H1 (cell line): ENCODE measurements around the gene GNG11. TPM values are rescaled to one million over a fixed set of nuclear protein-coding genes. Genes with fewer than 3 reads are reported as not detected.

Source experiments
- CTCF ChIA-PET: fragments of 300-600 bp; sonication (Branson Sonifier 250); formaldehyde crosslinking; loops from one replicate; lab custom pipeline; 2021; ENCODE audit not compliant: partially characterized antibody; lab: Charles Lee
- POLR2A ChIA-PET: fragments of 300-600 bp; sonication (Branson Sonifier 250); formaldehyde crosslinking; loops from one replicate; lab custom pipeline; 2021; ENCODE audit warnings: inconsistent platforms; ENCODE audit not compliant: partially characterized antibody; lab: Charles Lee
- DNase-seq, 2 experiments: peaks; one replicate each; pipeline versions ENCODE4 v3.0.0 to v3.0.0-alpha.2; 2010 to 2022; ENCODE audit warnings: low spot score in 2 of 2, low read depth in 1 of 2, mixed read lengths in 1 of 2
- FAIRE-seq: peaks from 2 replicates; lab custom pipeline; 2011; peaks lifted over from hg19 to GRCh38; lab: Jason Lieb, UNC
- H2AFZ ChIP-seq: 2 replicates; pipeline ENCODE4 v1.8.1; 2012; ENCODE audit warnings: low read length, inconsistent platforms
- H2AK5ac ChIP-seq: 2 replicates; pipeline ENCODE4 v1.6.1; 2013; ENCODE audit warnings: low read depth, low read length
- H2BK120ac ChIP-seq: replicated peaks from 2 replicates; pipeline ENCODE3; 2013; ENCODE audit warnings: low read depth, low read length, inconsistent platforms
- H2BK12ac ChIP-seq: 2 replicates; pipeline ENCODE4 v1.6.1; 2013; ENCODE audit warnings: low read depth, low read length
- H2BK15ac ChIP-seq: 2 replicates; pipeline ENCODE4 v1.6.1; 2013; ENCODE audit warnings: low read length
- H2BK20ac ChIP-seq: 2 replicates; pipeline ENCODE4 v1.6.1; 2013; ENCODE audit warnings: low read length
- H2BK5ac ChIP-seq: 2 replicates; pipeline ENCODE4 v1.6.1; 2013; ENCODE audit warnings: low read depth, low read length
- H3K14ac ChIP-seq: 2 replicates; pipeline ENCODE4 v1.6.1; 2013; ENCODE audit warnings: inconsistent platforms; ENCODE audit not compliant: insufficient read length
- H3K18ac ChIP-seq: 2 replicates; pipeline ENCODE4 v1.6.1; 2013; ENCODE audit warnings: low read length; ENCODE audit errors: extremely low read depth
- H3K23ac ChIP-seq: 2 replicates; pipeline ENCODE4 v1.6.1; 2013; ENCODE audit warnings: inconsistent platforms; ENCODE audit not compliant: insufficient read length
- H3K23me2 ChIP-seq: 2 replicates; pipeline ENCODE4 v1.6.1; 2013; ENCODE audit warnings: low read depth, low read length
- H3K27ac ChIP-seq: 2 replicates; pipeline ENCODE4 v1.6.1; 2011; ENCODE audit warnings: low read depth, low read length, inconsistent platforms
- H3K27me3 ChIP-seq, 4 experiments: replicated peaks in 1 of 4; 1 replicate in 1 of 4; 2 replicates in 3 of 4; pipeline versions ENCODE4 v1.6.1 to v1.8.1; 2011 to 2013; ENCODE audit warnings: low read length in 3 of 4, mild to moderate bottlenecking in 3 of 4, inconsistent platforms in 2 of 4, mixed read lengths in 2 of 4, moderate library complexity in 1 of 4; ENCODE audit not compliant: control insufficient read depth in 3 of 4, insufficient read depth in 3 of 4; ENCODE audit errors: extremely low read depth in 1 of 4
- H3K36me3 ChIP-seq, 4 experiments: 2 replicates each; pipeline versions ENCODE4 v1.6.1 to v1.8.1; 2011 to 2013; ENCODE audit warnings: mild to moderate bottlenecking in 4 of 4, low read length in 3 of 4, moderate library complexity in 2 of 4, control low read depth in 1 of 4, inconsistent platforms in 1 of 4; ENCODE audit not compliant: insufficient read depth in 4 of 4, control insufficient read depth in 2 of 4
- H3K4ac ChIP-seq: replicated peaks from 2 replicates; pipeline ENCODE3; 2013; ENCODE audit warnings: low read length, low read depth, mixed read lengths, inconsistent platforms; ENCODE audit not compliant: insufficient read length
- H3K4me1 ChIP-seq, 4 experiments: replicated peaks in 1 of 4; 1 replicate in 1 of 4; 2 replicates in 3 of 4; pipeline versions ENCODE4 v1.6.1 to v1.8.1; 2011 to 2013; ENCODE audit warnings: low read length in 3 of 4, inconsistent platforms in 2 of 4, mixed read lengths in 1 of 4; ENCODE audit not compliant: insufficient read depth in 4 of 4, control insufficient read depth in 3 of 4
- H3K4me2 ChIP-seq, 2 experiments: 2 replicates each; pipeline versions ENCODE4 v1.6.1 to v1.8.1; 2011 to 2013; ENCODE audit warnings: low read depth in 2 of 2, low read length in 2 of 2, control low read depth in 1 of 2, inconsistent platforms in 1 of 2, mild to moderate bottlenecking in 1 of 2; ENCODE audit not compliant: insufficient read depth in 1 of 2
- H3K4me3 ChIP-seq, 4 experiments: fragments of 200-600, 300-600 bp in 1 of 4; sonication (generic), shearing (Covaris generic), sonication (Bioruptor Twin) in 1 of 4; 2 replicates each; pipeline versions ENCODE4 v1.5.1 to v1.8.1; 2011 to 2016; ENCODE audit warnings: low read length in 4 of 4, low read depth in 3 of 4, control low read depth in 2 of 4, inconsistent platforms in 2 of 4, mild to moderate bottlenecking in 2 of 4, mixed read lengths in 1 of 4, moderate library complexity in 1 of 4; ENCODE audit not compliant: insufficient read depth in 2 of 4; ENCODE audit errors: extremely low read depth in 1 of 4
- H3K56ac ChIP-seq: replicated peaks from 2 replicates; pipeline ENCODE3; 2013; ENCODE audit warnings: low read depth, mild to moderate bottlenecking, mixed read lengths, low read length, inconsistent platforms; ENCODE audit not compliant: insufficient read length
- H3K79me1 ChIP-seq: 2 replicates; pipeline ENCODE4 v1.6.1; 2013; ENCODE audit warnings: low read depth, low read length, control low read depth
- H3K79me2 ChIP-seq, 2 experiments: 2 replicates each; pipeline versions ENCODE4 v1.6.1 to v1.8.1; 2012 to 2013; ENCODE audit warnings: low read length in 2 of 2, mild to moderate bottlenecking in 2 of 2, inconsistent platforms in 1 of 2; ENCODE audit not compliant: insufficient read depth in 2 of 2, control insufficient read depth in 1 of 2
- H3K9ac ChIP-seq, 4 experiments: replicated peaks in 1 of 4; 1 replicate in 1 of 4; 2 replicates in 3 of 4; pipeline versions ENCODE4 v1.6.1 to v1.8.1; 2011 to 2013; ENCODE audit warnings: low read depth in 3 of 4, low read length in 3 of 4, control low read depth in 2 of 4, mild to moderate bottlenecking in 2 of 4, moderate library complexity in 2 of 4, inconsistent platforms in 1 of 4; ENCODE audit errors: extremely low read depth in 1 of 4
- H3K9me3 ChIP-seq, 2 experiments: 2 replicates each; pipeline versions ENCODE4 v1.6.1 to v1.8.1; 2012 to 2013; ENCODE audit warnings: mild to moderate bottlenecking in 2 of 2, moderate library complexity in 2 of 2, control low read depth in 1 of 2, inconsistent platforms in 1 of 2, low read depth in 1 of 2, low read length in 1 of 2, mixed read lengths in 1 of 2; ENCODE audit not compliant: insufficient read depth in 2 of 2
- H4K20me1 ChIP-seq, 2 experiments: replicated peaks in 1 of 2; 2 replicates each; pipeline versions ENCODE3 to v1.8.1; 2011 to 2013; ENCODE audit warnings: inconsistent platforms in 2 of 2, low read length in 2 of 2, mild to moderate bottlenecking in 1 of 2; ENCODE audit not compliant: insufficient read depth in 2 of 2, control insufficient read depth in 1 of 2
- H4K5ac ChIP-seq: 2 replicates; pipeline ENCODE4 v1.6.1; 2013; ENCODE audit warnings: low read length, low read depth, mixed read lengths, inconsistent platforms; ENCODE audit not compliant: insufficient read length
- H4K8ac ChIP-seq: 2 replicates; pipeline ENCODE4 v1.8.0; 2013; ENCODE audit warnings: mild to moderate bottlenecking, moderate library complexity, low read length, inconsistent platforms; ENCODE audit not compliant: insufficient read depth; ENCODE audit errors: extremely low read depth
- H4K91ac ChIP-seq: replicated peaks from 2 replicates; pipeline ENCODE3; 2013; ENCODE audit warnings: low read length, mixed read lengths, inconsistent platforms; ENCODE audit not compliant: insufficient read length
- ASH2L ChIP-seq: fragments of 200-600, 300-600 bp; sonication (generic); IDR thresholded peaks from one replicate; pipeline ENCODE4 v1.7.1; 2017; ENCODE audit warnings: low read length
- CHD2 ChIP-seq: IDR thresholded peaks from 2 replicates; pipeline ENCODE4 v1.6.1; 2012; ENCODE audit warnings: low read length, improper control_type of control experiment
- EGR1 ChIP-seq: IDR thresholded peaks from 2 replicates; pipeline ENCODE4 v1.6.1; 2011; ENCODE audit warnings: low read depth, low read length, borderline replicate concordance
- FOSL1 ChIP-seq: IDR thresholded peaks from 2 replicates; pipeline ENCODE4 v1.6.1; 2011; ENCODE audit warnings: mild to moderate bottlenecking, low read depth, low read length, moderate library complexity; ENCODE audit not compliant: insufficient read depth
- HDAC6 ChIP-seq: IDR thresholded peaks from one replicate; pipeline ENCODE4 v1.7.1; 2012; ENCODE audit warnings: low read depth, mild to moderate bottlenecking, inconsistent platforms, low read length, moderate library complexity
- JUN ChIP-seq: IDR thresholded peaks from 2 replicates; pipeline ENCODE4 v1.6.1; 2011; ENCODE audit warnings: low read depth, mild to moderate bottlenecking, improper control_type of control experiment, low read length
- KDM4A ChIP-seq: IDR thresholded peaks from one replicate; pipeline ENCODE4 v1.7.1; 2012; ENCODE audit warnings: low read depth, mild to moderate bottlenecking, moderate library complexity, low read length, inconsistent platforms; ENCODE audit not compliant: severe bottlenecking
- MAFK ChIP-seq: IDR thresholded peaks from 2 replicates; pipeline ENCODE4 v1.6.1; 2012; ENCODE audit warnings: low read depth, mild to moderate bottlenecking, improper control_type of control experiment, low read length
- SIN3A ChIP-seq, 2 experiments: IDR thresholded peaks in 1 of 2; conservative IDR thresholded peaks in 1 of 2; 2 replicates each; pipeline ENCODE4 v1.6.1; 2011 to 2012; ENCODE audit warnings: low read length in 2 of 2, improper control_type of control experiment in 1 of 2, low read depth in 1 of 2, mild to moderate bottlenecking in 1 of 2
- YY1 ChIP-seq: IDR thresholded peaks from 2 replicates; pipeline ENCODE4 v1.6.1; 2011; ENCODE audit warnings: low read depth, mild to moderate bottlenecking, low read length
- polyA plus RNA-seq, 7 experiments: library from polyadenylated mRNA; depleted of rRNA in 3 of 7; stranded (reverse) in 5 of 7; unstranded in 2 of 7; fragments of >200 nt in 5 of 7; fragments of 200-250 nt in 2 of 7; gene quantifications; 1 replicate in 5 of 7; 2 replicates in 1 of 7; 4 replicates in 1 of 7; pipeline versions ENCODE4 v1.2.1 to v1.2.3, GENCODE V29; 2011 to 2013; ENCODE audit warnings: missing spikeins in 2 of 7, mixed read lengths in 2 of 7
- total RNA-seq: library from RNA; stranded (reverse); fragmentation: NEBNext Ultra II Directional; extraction: Animal tissue kit (Norgen Biotek cat#: 25700); gene quantifications from 2 replicates; pipeline ENCODE4 v1.2.1, GENCODE V29; 2021
- TF ChIP-seq, protein P1 (sequence below), 3 experiments: IDR thresholded peaks; 1 replicate in 2 of 3; 2 replicates in 1 of 3; pipeline versions ENCODE4 v1.5.1 to v1.6.1; 2011; ENCODE audit warnings: low read length in 3 of 3, mild to moderate bottlenecking in 3 of 3, inconsistent platforms in 2 of 3, low read depth in 1 of 3, moderate library complexity in 1 of 3; ENCODE audit not compliant: insufficient read depth in 1 of 3; ENCODE audit errors: control extremely low read depth in 1 of 3
- TF ChIP-seq, protein P2 (sequence below): IDR thresholded peaks from 2 replicates; pipeline ENCODE4 v1.6.1; 2011; ENCODE audit warnings: low read length, improper control_type of control experiment

GNG11 gene
- total and polyA plus RNA-seq, 2 of the 8 experiments (the other 6 are each of a cell fraction or from before 2014, with no cell fraction given) = 0.38 to 1.3 TPM

DNA sequence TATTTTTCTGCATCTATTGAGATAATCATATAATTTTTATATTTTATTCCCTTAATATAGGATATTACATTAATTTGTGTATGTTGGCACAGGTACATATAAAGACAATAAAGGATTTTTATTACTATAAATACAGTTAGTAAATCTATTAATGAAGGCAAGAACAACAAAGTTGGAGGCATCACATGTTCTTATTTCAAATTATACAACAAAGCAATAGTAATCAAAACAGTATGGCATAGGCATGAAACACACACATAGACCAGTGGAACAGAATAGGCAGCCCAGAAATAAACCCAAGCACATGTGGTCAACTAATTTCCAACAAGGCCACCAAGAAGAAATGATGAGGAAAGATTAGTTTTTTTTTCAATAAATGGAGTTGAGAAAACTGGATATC lies 42.2 kb upstream of the GNG11 start:
- Histone ChIP-seq H4K20me1 (no peaks in the 10 kb centered on the region), H3K79me2 (no peaks in the 10 kb centered on the region), H3K9ac (no peak overlapping the region), H3K79me1 (no peaks in the 10 kb centered on the region), H2BK15ac (no peak overlapping the region), H4K91ac (no peak overlapping the region), H3K27me3 (no peaks in the 10 kb centered on the region), H3K18ac (no peak overlapping the region), H3K27ac (no peak overlapping the region), H3K4me2 (no peak overlapping the region), H3K23ac (no peak overlapping the region), H3K36me3 (no peaks in the 10 kb centered on the region), H2BK20ac (no peak overlapping the region), H3K4me1 (no peaks in the 10 kb centered on the region), H2AFZ (no peak overlapping the region), H3K9me3 (peaks cover 4 to 9% of the 10 kb centered on the region in 2 experiments; a peak in 2 of 4 replicates), H2AK5ac (no peak overlapping the region), H3K4ac (no peak overlapping the region), H3K56ac (no peak overlapping the region), H3K4me3 (no peak overlapping the region), H2BK120ac (no peak overlapping the region), H4K8ac (no peak overlapping the region), H2BK5ac (no peak overlapping the region), H3K14ac (no peak overlapping the region), H2BK12ac (no peak overlapping the region), H4K5ac (no peak overlapping the region), H3K23me2 (no peaks in the 10 kb centered on the region)
- DNase-seq (no peak), FAIRE-seq (no peak)
- POLR2A ChIA-PET = no interaction called here
- CTCF ChIA-PET = no interaction called here
- no peak for TF ChIP-seq KDM4A
- no peak for TF ChIP-seq ASH2L
- TF ChIP-seq MAFK = no peak
- TF ChIP-seq, protein P1, sequence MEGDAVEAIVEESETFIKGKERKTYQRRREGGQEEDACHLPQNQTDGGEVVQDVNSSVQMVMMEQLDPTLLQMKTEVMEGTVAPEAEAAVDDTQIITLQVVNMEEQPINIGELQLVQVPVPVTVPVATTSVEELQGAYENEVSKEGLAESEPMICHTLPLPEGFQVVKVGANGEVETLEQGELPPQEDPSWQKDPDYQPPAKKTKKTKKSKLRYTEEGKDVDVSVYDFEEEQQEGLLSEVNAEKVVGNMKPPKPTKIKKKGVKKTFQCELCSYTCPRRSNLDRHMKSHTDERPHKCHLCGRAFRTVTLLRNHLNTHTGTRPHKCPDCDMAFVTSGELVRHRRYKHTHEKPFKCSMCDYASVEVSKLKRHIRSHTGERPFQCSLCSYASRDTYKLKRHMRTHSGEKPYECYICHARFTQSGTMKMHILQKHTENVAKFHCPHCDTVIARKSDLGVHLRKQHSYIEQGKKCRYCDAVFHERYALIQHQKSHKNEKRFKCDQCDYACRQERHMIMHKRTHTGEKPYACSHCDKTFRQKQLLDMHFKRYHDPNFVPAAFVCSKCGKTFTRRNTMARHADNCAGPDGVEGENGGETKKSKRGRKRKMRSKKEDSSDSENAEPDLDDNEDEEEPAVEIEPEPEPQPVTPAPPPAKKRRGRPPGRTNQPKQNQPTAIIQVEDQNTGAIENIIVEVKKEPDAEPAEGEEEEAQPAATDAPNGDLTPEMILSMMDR (IDR thresholded peaks at IDR 0.05; ENCODE audit: control extremely low read depth in 1 of 3, insufficient read depth in 1 of 3, low read depth in 1 of 3, low read length in 3 of 3) = no peak
- TF ChIP-seq YY1 = no peak
- TF ChIP-seq SIN3A (conservative IDR thresholded peaks at IDR 0.05 in 1 of 2, IDR thresholded peaks at IDR 0.05 in 1 of 2; ENCODE audit: low read depth in 1 of 2, low read length in 2 of 2) = no peak
- TF ChIP-seq HDAC6 = no peak
- no peak for TF ChIP-seq JUN
- TF ChIP-seq CHD2 = no peak
- no peak for TF ChIP-seq EGR1
- TF ChIP-seq, protein P2, sequence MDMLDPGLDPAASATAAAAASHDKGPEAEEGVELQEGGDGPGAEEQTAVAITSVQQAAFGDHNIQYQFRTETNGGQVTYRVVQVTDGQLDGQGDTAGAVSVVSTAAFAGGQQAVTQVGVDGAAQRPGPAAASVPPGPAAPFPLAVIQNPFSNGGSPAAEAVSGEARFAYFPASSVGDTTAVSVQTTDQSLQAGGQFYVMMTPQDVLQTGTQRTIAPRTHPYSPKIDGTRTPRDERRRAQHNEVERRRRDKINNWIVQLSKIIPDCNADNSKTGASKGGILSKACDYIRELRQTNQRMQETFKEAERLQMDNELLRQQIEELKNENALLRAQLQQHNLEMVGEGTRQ = no peak
- TF ChIP-seq FOSL1 = no peak
